GM12892 (cell line): Measurements from ENCODE around the gene TRPV5.

Source experiments
- DNase-seq: peaks from one replicate; pipeline ENCODE4 v3.0.0; 2011; ENCODE audit not compliant: insufficient read length
- FAIRE-seq: peaks from 2 replicates; lab custom pipeline; 2011; peaks lifted over from hg19 to GRCh38; lab: Jason Lieb, UNC
- POLR2A ChIP-seq: IDR thresholded peaks from 2 replicates; pipeline ENCODE4 v1.6.1; 2011; ENCODE audit warnings: low read depth, low read length, control low read depth
- POLR2AphosphoS5 ChIP-seq: IDR thresholded peaks from 2 replicates; pipeline ENCODE4 v1.6.1; 2011; ENCODE audit warnings: low read depth, low read length, control low read depth
- TAF1 ChIP-seq: IDR thresholded peaks from 2 replicates; pipeline ENCODE4 v1.6.1; 2011; ENCODE audit warnings: low read depth, mild to moderate bottlenecking, control low read depth, low read length, borderline replicate concordance

TRPV5 gene

GRCh38 chr7:142935941-142936565 is 2.5 kb upstream of the TRPV5 start:
- FAIRE-seq (no peak), DNase-seq (no peak)
- no peak for TF ChIP-seq POLR2AphosphoS5
- TF ChIP-seq TAF1: no peak
- TF ChIP-seq POLR2A: no peak

- TF ChIP-seq TAF1 (no peak), POLR2A (no peak), POLR2AphosphoS5 (no peak)
Observed at GRCh38 chr7:142934056-142934455, 510 bp upstream of the TRPV5 start.

GRCh38 chr7:142933092-142933475 is 462 bp downstream of the TRPV5 start:
- FAIRE-seq (no peak), DNase-seq (no peak)
- TF ChIP-seq POLR2A (no peak), POLR2AphosphoS5 (no peak), TAF1 (no peak)

More at GRCh38 chr7:142934056-142934455, 510 bp upstream of the TRPV5 start:
- no peak for FAIRE-seq
- DNase-seq: no peak

GRCh38 chr7:142932386-142933091 is 1.0 kb downstream of the TRPV5 start:
- FAIRE-seq: no peak
- TF ChIP-seq POLR2A (no peak), POLR2AphosphoS5 (no peak), TAF1 (no peak)
- no peak for DNase-seq

GRCh38 chr7:142930126-142930730 is 3.3 kb downstream of the TRPV5 start:
- FAIRE-seq: no peak
- DNase-seq: no peak
- no peak for TF ChIP-seq POLR2A
- TF ChIP-seq POLR2AphosphoS5: no peak
- no peak for TF ChIP-seq TAF1

- FAIRE-seq (no peak), DNase-seq (no peak)
- TF ChIP-seq POLR2AphosphoS5: no peak
- TF ChIP-seq POLR2A: no peak
- no peak for TF ChIP-seq TAF1
Observed at GRCh38 chr7:142927949-142928348, 5.6 kb downstream of the TRPV5 start.

GRCh38 chr7:142927085-142927745 is 6.3 kb downstream of the TRPV5 start:
- FAIRE-seq (no peak), DNase-seq (no peak)
- no peak for TF ChIP-seq POLR2A
- TF ChIP-seq TAF1: no peak
- no peak for TF ChIP-seq POLR2AphosphoS5

GRCh38 chr7:142925413-142925812 is 8.1 kb downstream of the TRPV5 start:
- FAIRE-seq (no peak), DNase-seq (no peak)
- TF ChIP-seq POLR2A (no peak), TAF1 (no peak), POLR2AphosphoS5 (no peak)

GRCh38 chr7:142923391-142923790 is 10.2 kb downstream of the TRPV5 start:
- FAIRE-seq (no peak), DNase-seq (no peak)
- no peak for TF ChIP-seq POLR2AphosphoS5

GRCh38 chr7:142919656-142920055 is 13.9 kb downstream of the TRPV5 start:
- no peak for TF ChIP-seq TAF1
- no peak for TF ChIP-seq POLR2A
- no peak for TF ChIP-seq POLR2AphosphoS5
- DNase-seq (no peak), FAIRE-seq (no peak)

GRCh38 chr7:142918901-142919300 is 14.6 kb downstream of the TRPV5 start:
- TF ChIP-seq TAF1 (no peak), POLR2AphosphoS5 (no peak), POLR2A (no peak)
- DNase-seq: no peak
- FAIRE-seq: no peak

GRCh38 chr7:142917447-142917846 is 16.1 kb downstream of the TRPV5 start:
- FAIRE-seq: no peak
- DNase-seq: no peak
- TF ChIP-seq POLR2AphosphoS5: no peak
- no peak for TF ChIP-seq POLR2A
- TF ChIP-seq TAF1: no peak
